Breast epithelium (tissue), 4 donors: ENCODE data around the gene TEX19. TPM values are rescaled to one million over a fixed set of nuclear protein-coding genes. Genes with fewer than 3 reads are reported as not detected.

ENCODE experiments used
- DNase-seq, 2 donors: peaks; one replicate each; pipeline ENCODE4 v3.0.0-alpha.2; 2019; ENCODE audit warnings: low spot score in 2 of 2
- H3K27ac ChIP-seq, 2 donors: fragments of 200-600 bp; sonication (generic) in 1 of 2; one replicate each; pipeline ENCODE4 v1.5.1; 2016 to 2019; ENCODE audit warnings: mild to moderate bottlenecking in 1 of 2
- H3K27me3 ChIP-seq, 2 donors: fragments of 200-600 bp; sonication (generic) in 1 of 2; one replicate each; pipeline versions ENCODE4 v1.5.1 to v1.6.0; 2017 to 2019; ENCODE audit warnings: control low read depth in 1 of 2, mild to moderate bottlenecking in 1 of 2
- H3K36me3 ChIP-seq: fragments of 200-600 bp; one replicate; pipeline ENCODE4 v1.5.1; 2019
- H3K4me1 ChIP-seq, 2 donors: fragments of 200-600 bp; sonication (generic); one replicate each; pipeline ENCODE4 v1.5.1; 2016 to 2019; ENCODE audit warnings: control low read depth in 1 of 2
- H3K4me3 ChIP-seq, 3 donors: fragments of 200-600 bp; sonication (generic); 1 replicate in 2 of 3; 2 replicates in 1 of 3; pipeline ENCODE4 v1.5.1; 2016 to 2019; ENCODE audit warnings: mild to moderate bottlenecking in 3 of 3, moderate library complexity in 2 of 3
- H3K9me3 ChIP-seq, 2 donors: fragments of 200-600 bp; sonication (generic) in 1 of 2; one replicate each; pipeline ENCODE4 v1.5.1; 2016 to 2019; ENCODE audit warnings: control low read depth in 1 of 2
- POLR2A ChIP-seq: fragments of 450-650 bp; IDR thresholded peaks from one replicate; pipeline ENCODE4 v1.6.1; 2016; ENCODE audit warnings: antibody characterized with exemption, mild to moderate bottlenecking, moderate library complexity
- POLR2AphosphoS5 ChIP-seq, 3 donors: sonication (generic); formaldehyde crosslinking; IDR thresholded peaks; one replicate each; pipeline ENCODE4 v1.6.1; 2017; ENCODE audit warnings: antibody characterized with exemption in 3 of 3
- intact Hi-C: fragments of 100-400 bp; cut with DNase I; formaldehyde crosslinking; loops from one replicate; pipeline ENCODE4 v1.15.1; 2023; ENCODE audit warnings: low total_unique reads
- total RNA-seq, 3 donors: library from RNA; depleted of rRNA; stranded (reverse); fragments of >200 nt; gene quantifications; one replicate each; pipeline ENCODE4 v1.1.0, GENCODE V29; 2016
- TF ChIP-seq, protein P1 (sequence below), 3 donors: fragments of 450-650 bp; IDR thresholded peaks; one replicate each; pipeline ENCODE4 v1.5.1; 2016 to 2017; ENCODE audit warnings: antibody characterized with exemption in 3 of 3, mild to moderate bottlenecking in 3 of 3, moderate library complexity in 3 of 3

The TEX19 gene
- total RNA-seq, 3 donors from 2014 or later, result not detected

DNA sequence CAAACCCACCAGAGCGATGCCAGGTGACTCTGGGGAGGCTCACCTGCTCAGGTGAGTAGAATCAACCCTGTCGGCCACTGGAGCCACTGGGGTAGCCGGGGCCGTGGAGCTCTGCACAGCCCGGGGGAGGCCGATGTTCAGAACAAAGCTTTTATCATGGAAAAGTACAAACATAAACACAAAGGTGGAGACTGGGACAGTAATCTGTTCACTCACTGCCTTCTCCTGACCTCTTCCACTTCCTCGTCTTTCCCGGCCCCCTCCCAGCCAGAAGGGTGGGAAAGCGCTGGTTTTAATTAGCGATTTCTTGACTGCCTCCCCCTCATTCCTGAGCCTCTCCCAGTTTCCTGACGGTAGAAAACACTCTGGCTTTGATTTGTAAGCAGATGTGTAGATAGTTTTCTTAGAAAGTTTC lies 9.8 kb upstream of the TEX19 start:
- Histone ChIP-seq H3K4me3 (peak overlapping the region in 1 of 3 donors; percentile 34), H3K9me3 (no peaks in the 10 kb centered on the region), H3K27me3 (no peaks in the 10 kb centered on the region), H3K27ac (peak overlapping the region in 1 of 2 donors; percentile 62), H3K36me3 (no peaks in the 10 kb centered on the region), H3K4me1 (peaks cover 0 to 4% of the 10 kb centered on the region in 2 donors)
- no peak for DNase-seq
- TF ChIP-seq, protein P1, sequence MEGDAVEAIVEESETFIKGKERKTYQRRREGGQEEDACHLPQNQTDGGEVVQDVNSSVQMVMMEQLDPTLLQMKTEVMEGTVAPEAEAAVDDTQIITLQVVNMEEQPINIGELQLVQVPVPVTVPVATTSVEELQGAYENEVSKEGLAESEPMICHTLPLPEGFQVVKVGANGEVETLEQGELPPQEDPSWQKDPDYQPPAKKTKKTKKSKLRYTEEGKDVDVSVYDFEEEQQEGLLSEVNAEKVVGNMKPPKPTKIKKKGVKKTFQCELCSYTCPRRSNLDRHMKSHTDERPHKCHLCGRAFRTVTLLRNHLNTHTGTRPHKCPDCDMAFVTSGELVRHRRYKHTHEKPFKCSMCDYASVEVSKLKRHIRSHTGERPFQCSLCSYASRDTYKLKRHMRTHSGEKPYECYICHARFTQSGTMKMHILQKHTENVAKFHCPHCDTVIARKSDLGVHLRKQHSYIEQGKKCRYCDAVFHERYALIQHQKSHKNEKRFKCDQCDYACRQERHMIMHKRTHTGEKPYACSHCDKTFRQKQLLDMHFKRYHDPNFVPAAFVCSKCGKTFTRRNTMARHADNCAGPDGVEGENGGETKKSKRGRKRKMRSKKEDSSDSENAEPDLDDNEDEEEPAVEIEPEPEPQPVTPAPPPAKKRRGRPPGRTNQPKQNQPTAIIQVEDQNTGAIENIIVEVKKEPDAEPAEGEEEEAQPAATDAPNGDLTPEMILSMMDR (IDR thresholded peaks at IDR 0.05), result no peak
- TF ChIP-seq POLR2AphosphoS5 (IDR thresholded peaks at IDR 0.05) (no peak), POLR2A (no peak)
- intact Hi-C loops, result no loop called here

DNA sequence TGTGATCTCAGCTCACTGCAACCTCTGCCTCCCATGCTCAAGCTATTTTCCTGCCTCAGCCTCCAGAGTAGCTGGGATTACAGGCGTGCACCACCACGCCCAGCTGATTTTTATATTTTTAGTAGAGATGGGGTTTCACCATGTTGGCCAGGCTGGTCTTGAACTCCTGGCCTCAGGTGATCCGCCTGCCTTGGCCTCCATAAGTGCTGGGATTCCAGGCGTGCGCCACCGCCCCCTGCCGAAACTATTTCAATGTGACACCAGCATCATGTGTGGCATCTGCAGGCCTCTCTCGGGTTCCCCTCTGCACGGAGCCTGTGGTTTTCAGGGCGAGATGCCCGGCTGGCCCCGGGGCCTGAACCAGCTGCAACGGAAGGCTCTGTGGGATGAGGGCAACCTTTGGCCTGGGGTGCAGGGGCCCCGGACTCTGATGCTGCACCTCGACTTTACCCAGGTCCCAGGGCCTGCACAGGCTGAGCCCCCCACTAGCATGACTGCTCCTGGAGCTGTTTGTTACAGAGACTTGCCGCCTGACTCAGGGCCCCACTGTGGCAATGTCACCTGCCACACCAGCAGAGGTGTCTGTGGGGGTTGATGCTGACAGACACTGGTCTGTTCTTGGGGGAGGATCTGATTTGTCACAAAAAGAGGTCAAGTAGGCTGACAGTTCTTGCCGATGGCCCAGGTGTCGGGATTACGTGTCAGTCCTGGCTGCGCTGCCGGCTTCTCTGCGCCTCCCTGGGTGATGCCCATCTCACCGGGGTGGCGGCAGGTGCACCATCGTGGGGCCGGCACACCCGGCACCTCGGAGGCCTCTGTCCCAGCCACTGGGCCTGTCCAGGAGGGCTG lies 8.6 kb upstream of the TEX19 start:
- Histone ChIP-seq H3K27me3 (no peaks in the 10 kb centered on the region), H3K9me3 (no peaks in the 10 kb centered on the region), H3K27ac (peak overlapping the region in 1 of 2 donors; percentile 33), H3K4me3 (no peak overlapping the region), H3K36me3 (no peaks in the 10 kb centered on the region), H3K4me1 (peaks cover 0 to 4% of the 10 kb centered on the region in 2 donors)
- intact Hi-C loops, result loop anchor here (10.0 kb wide), 1 partner anchor 64 kb away; the partner anchor contains the start of genes HEXD and OGFOD3
- TF ChIP-seq, protein P1 (IDR thresholded peaks at IDR 0.05), result no peak
- no peak for TF ChIP-seq POLR2A
- TF ChIP-seq POLR2AphosphoS5 (IDR thresholded peaks at IDR 0.05), result no peak
- no peak for DNase-seq

DNA sequence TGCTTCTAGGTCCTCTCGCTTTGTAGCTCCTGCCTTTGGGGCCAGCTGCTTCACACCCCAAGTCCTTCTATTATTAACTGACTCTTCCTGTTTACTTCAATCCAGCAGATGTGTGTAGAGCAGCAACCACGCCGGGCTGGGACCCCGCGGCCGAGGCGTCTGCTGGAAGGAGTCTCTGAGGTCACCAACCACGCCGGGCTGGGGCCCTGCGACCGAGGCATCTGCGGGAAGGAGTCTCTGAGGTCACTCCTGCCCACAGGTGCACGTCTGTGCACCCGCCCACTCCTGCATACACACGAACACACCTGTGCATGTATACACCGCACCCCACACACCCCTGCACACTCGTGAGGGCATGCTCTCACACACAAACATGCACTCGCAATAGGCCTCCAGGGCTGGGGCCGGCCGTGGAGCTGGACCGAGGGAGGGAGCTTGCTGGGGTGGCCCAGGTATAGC lies 7.8 kb upstream of the TEX19 start:
- intact Hi-C loops, result loop anchor here (10.0 kb wide), 1 partner anchor 64 kb away; the partner anchor contains the start of genes HEXD and OGFOD3
- TF ChIP-seq, protein P1 (IDR thresholded peaks at IDR 0.05), result no peak
- TF ChIP-seq POLR2AphosphoS5 (IDR thresholded peaks at IDR 0.05), result no peak
- TF ChIP-seq POLR2A, result no peak
- no peak for DNase-seq
- peak overlapping the region in 1 of 2 donors; percentile 33 for H3K27ac ChIP-seq
- peaks cover 0 to 7% of the 10 kb centered on the region in 2 donors for H3K4me1 ChIP-seq
- H3K4me3 ChIP-seq, result no peak overlapping the region
- H3K27me3 ChIP-seq, result no peaks in the 10 kb centered on the region
- H3K9me3 ChIP-seq, result no peaks in the 10 kb centered on the region
- H3K36me3 ChIP-seq, result no peaks in the 10 kb centered on the region

DNA sequence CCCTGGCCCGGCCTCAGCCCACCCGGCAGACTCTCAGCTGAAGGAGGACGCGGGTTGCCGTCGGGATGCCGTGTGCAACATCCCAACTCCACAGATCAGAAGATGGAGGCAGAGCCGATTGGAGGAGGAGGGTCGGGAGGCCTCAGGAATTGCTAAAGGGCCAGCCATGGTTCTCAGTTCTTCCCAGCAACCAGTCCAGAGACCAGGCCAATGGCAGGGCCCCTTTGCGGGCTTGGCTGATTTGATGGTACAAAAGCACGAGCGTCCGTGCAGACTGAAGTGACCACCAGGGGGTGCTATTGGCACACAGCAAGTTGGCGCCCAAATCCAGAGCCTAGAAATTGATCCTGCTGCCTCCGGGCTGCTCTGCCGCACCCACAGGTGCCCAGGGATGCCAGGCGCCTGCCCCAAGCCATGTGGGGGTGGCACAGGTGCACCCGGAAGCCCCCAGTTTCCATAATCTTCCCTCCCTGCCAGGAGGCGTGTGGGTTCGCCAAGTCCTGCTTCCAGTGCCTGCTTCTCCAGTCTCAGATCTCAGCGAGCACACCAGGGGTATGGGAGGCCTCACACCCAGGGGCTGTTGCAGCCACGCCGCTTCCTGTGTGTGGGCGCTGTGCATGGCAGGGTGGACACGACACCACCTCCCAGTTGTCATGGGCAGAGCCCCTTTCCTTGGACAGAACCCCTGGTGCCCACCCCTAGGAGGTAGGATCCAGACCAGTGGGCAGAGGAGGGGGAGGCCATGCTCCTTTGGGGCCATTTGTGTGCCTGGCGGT lies 7.1 kb upstream of the TEX19 start:
- Histone ChIP-seq H3K4me3 (peak overlapping the region in 1 of 3 donors; percentile 32), H3K36me3 (no peaks in the 10 kb centered on the region), H3K4me1 (peaks cover 0 to 11% of the 10 kb centered on the region in 2 donors), H3K9me3 (no peaks in the 10 kb centered on the region), H3K27me3 (no peaks in the 10 kb centered on the region), H3K27ac (no peak overlapping the region)
- peak; percentile 73 to 82 for DNase-seq
- intact Hi-C loops, result loop anchor here (10.0 kb wide), 1 partner anchor 63 kb away; the partner anchor contains the start of genes HEXD and OGFOD3
- TF ChIP-seq POLR2AphosphoS5 (IDR thresholded peaks at IDR 0.05) (peak in 2 of 3 donors; percentile 20 to 52), POLR2A (no peak)
- TF ChIP-seq, protein P1 (IDR thresholded peaks at IDR 0.05), result peak; percentile 92 to 97 (median 95)
